Keratinocyte (primary cell): Measurements from ENCODE around the gene MYBPC2. TPM values are rescaled to one million over a fixed set of nuclear protein-coding genes. Genes with fewer than 3 reads are reported as not detected.

Experiments used
- DNase-seq: peaks from one replicate; pipeline ENCODE4 v3.0.0-alpha.2; 2011; ENCODE audit warnings: low read depth, missing footprints, low spot score
- FAIRE-seq: peaks from 2 replicates; lab custom pipeline; 2011; peaks lifted over from hg19 to GRCh38; lab: Jason Lieb, UNC
- H2AFZ ChIP-seq: 2 replicates; pipeline ENCODE4 v1.6.0; 2012; ENCODE audit warnings: low read length, control low read depth, inconsistent platforms; ENCODE audit not compliant: control insufficient read depth
- H3K27ac ChIP-seq: 2 replicates; pipeline ENCODE4 v1.5.1; 2011; ENCODE audit warnings: low read length; ENCODE audit not compliant: control insufficient read depth, insufficient read depth
- H3K27me3 ChIP-seq: 3 replicates; pipeline ENCODE4 v1.6.0; 2011; ENCODE audit warnings: low read length; ENCODE audit not compliant: control insufficient read depth, insufficient read depth; ENCODE audit errors: extremely low read depth
- H3K36me3 ChIP-seq, 2 experiments: 2 replicates in 1 of 2; 3 replicates in 1 of 2; pipeline ENCODE4 v1.5.1; 2011; ENCODE audit warnings: low read length in 2 of 2, mild to moderate bottlenecking in 1 of 2; ENCODE audit not compliant: control insufficient read depth in 2 of 2, insufficient read depth in 2 of 2; ENCODE audit errors: extremely low read depth in 1 of 2
- H3K4me1 ChIP-seq: 3 replicates; pipeline ENCODE4 v1.5.1; 2011; ENCODE audit warnings: low read length; ENCODE audit not compliant: control insufficient read depth, insufficient read depth; ENCODE audit errors: extremely low read depth
- H3K4me2 ChIP-seq: 3 replicates; pipeline ENCODE4 v1.6.0; 2011; ENCODE audit warnings: low read depth, low read length; ENCODE audit not compliant: control insufficient read depth, insufficient read depth; ENCODE audit errors: extremely low read depth
- H3K4me3 ChIP-seq, 3 experiments: fragments of 200-600 bp in 1 of 3; sonication (generic) in 1 of 3; 2 replicates in 2 of 3; 3 replicates in 1 of 3; pipeline ENCODE4 v1.5.1; 2011 to 2016; ENCODE audit warnings: low read length in 3 of 3, mild to moderate bottlenecking in 3 of 3, control low read depth in 2 of 3, inconsistent platforms in 1 of 3, low read depth in 1 of 3, mixed read lengths in 1 of 3, mixed run types in 1 of 3, moderate library complexity in 1 of 3; ENCODE audit not compliant: control insufficient read depth in 2 of 3, insufficient read depth in 2 of 3; ENCODE audit errors: extremely low read depth in 1 of 3
- H3K79me2 ChIP-seq: 2 replicates; pipeline ENCODE4 v1.6.0; 2012; ENCODE audit warnings: low read length; ENCODE audit not compliant: control insufficient read depth, insufficient read depth
- H3K9ac ChIP-seq: 3 replicates; pipeline ENCODE4 v1.6.0; 2011; ENCODE audit warnings: low read length; ENCODE audit not compliant: control insufficient read depth, insufficient read depth; ENCODE audit errors: extremely low read depth
- H3K9me1 ChIP-seq: 3 replicates; pipeline ENCODE4 v1.6.0; 2011; ENCODE audit warnings: low read length; ENCODE audit not compliant: control insufficient read depth, insufficient read depth; ENCODE audit errors: extremely low read depth
- H3K9me3 ChIP-seq: 2 replicates; pipeline ENCODE4 v1.5.1; 2012; ENCODE audit warnings: low read depth, low read length; ENCODE audit not compliant: control insufficient read depth
- H4K20me1 ChIP-seq: 3 replicates; pipeline ENCODE4 v1.6.0; 2011; ENCODE audit warnings: low read length; ENCODE audit not compliant: control insufficient read depth, insufficient read depth; ENCODE audit errors: extremely low read depth
- EZH2 ChIP-seq: IDR thresholded peaks from one replicate; pipeline ENCODE4 v1.6.1; 2012; ENCODE audit warnings: inconsistent platforms, mild to moderate bottlenecking, low read length, moderate library complexity
- dilution Hi-C: fragments of 300-500 bp; cut with MboI; formaldehyde crosslinking; loops from one replicate; pipeline ENCODE4 v1.7.0; 2020; ENCODE audit warnings: low sequenced_read_pairs; ENCODE audit not compliant: extremely low pct_ligation_motif_present
- polyA plus RNA-seq, 5 experiments: library from polyadenylated mRNA; depleted of rRNA in 3 of 5; stranded (reverse) in 3 of 5; stranded (forward) in 1 of 5; unstranded in 1 of 5; fragments of >200 nt; gene quantifications; 1 replicate in 1 of 5; 2 replicates in 3 of 5; 3 replicates in 1 of 5; pipeline versions ENCODE4 v1.2.1 to v1.2.3, GENCODE V29; 2011 to 2012; ENCODE audit warnings: missing spikeins in 2 of 5, low read depth in 1 of 5, low replicate concordance in 1 of 5
- TF ChIP-seq, protein P1 (sequence below), 3 experiments: IDR thresholded peaks in 1 of 3; conservative IDR thresholded peaks in 1 of 3; optimal IDR thresholded peaks in 1 of 3; 2 replicates in 2 of 3; 3 replicates in 1 of 3; pipeline versions ENCODE3 to v1.5.1; 2011; ENCODE audit warnings: low read length in 3 of 3, mild to moderate bottlenecking in 3 of 3, moderate library complexity in 2 of 3, control low read depth in 1 of 3, inconsistent platforms in 1 of 3; ENCODE audit not compliant: insufficient read depth in 2 of 3; ENCODE audit errors: extremely low read depth in 1 of 3

Gene MYBPC2
- polyA plus RNA-seq, 1 donor (not counting 4 experiments of a cell fraction or from before 2014, with no cell fraction given): not detected

DNA sequence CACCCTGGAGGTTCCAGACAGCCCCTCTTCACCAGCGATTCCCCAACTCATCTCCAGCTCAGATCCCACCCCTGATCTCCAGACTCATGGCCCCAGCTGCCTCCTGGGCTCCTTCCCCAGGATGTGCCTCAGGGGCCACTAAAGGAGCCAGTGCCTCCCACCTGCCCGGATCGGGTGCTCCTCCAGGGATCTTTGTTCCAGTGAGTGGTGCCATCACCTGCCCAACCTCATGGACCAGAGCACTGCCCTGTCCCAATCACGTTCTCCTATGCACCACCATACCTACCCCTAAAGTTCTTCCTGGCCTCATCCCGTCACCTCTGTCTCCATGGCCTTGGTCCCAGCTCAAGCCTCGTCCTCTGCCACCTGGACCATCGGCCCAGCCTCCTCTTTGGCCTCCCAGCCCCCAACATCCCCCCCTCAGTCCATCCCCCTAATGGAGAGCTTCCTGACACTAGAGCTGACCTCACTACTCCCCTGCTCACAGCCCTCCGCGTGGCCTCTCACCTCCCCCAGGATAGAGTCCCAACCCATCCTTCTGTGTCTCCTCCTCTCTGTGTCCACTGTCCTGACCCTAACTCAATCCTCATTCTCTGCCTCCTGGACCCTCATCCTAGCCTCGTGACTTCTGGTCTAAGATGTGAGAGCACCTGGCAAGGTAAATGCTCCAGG, 52.7 kb downstream of the MYBPC2 start:
- Histone ChIP-seq H3K36me3 (peaks cover 0 to 15% of the 10 kb centered on the region in 2 experiments), H3K9me1 (no peaks in the 10 kb centered on the region), H3K79me2 (no peaks in the 10 kb centered on the region), H3K4me1 (no peaks in the 10 kb centered on the region), H4K20me1 (no peaks in the 10 kb centered on the region), H3K9me3 (no peaks in the 10 kb centered on the region), H3K27ac (no peak overlapping the region), H3K4me2 (no peak overlapping the region), H3K4me3 (no peak overlapping the region), H2AFZ (no peak overlapping the region), H3K9ac (no peak overlapping the region), H3K27me3 (peaks cover 22% of the 10 kb centered on the region)
- dilution Hi-C loops: no loop called here
- TF ChIP-seq, protein P1, sequence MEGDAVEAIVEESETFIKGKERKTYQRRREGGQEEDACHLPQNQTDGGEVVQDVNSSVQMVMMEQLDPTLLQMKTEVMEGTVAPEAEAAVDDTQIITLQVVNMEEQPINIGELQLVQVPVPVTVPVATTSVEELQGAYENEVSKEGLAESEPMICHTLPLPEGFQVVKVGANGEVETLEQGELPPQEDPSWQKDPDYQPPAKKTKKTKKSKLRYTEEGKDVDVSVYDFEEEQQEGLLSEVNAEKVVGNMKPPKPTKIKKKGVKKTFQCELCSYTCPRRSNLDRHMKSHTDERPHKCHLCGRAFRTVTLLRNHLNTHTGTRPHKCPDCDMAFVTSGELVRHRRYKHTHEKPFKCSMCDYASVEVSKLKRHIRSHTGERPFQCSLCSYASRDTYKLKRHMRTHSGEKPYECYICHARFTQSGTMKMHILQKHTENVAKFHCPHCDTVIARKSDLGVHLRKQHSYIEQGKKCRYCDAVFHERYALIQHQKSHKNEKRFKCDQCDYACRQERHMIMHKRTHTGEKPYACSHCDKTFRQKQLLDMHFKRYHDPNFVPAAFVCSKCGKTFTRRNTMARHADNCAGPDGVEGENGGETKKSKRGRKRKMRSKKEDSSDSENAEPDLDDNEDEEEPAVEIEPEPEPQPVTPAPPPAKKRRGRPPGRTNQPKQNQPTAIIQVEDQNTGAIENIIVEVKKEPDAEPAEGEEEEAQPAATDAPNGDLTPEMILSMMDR (optimal IDR thresholded peaks at IDR 0.05 in 1 of 3, IDR thresholded peaks at IDR 0.05 in 1 of 3, conservative IDR thresholded peaks at IDR 0.05 in 1 of 3; ENCODE audit: extremely low read depth in 1 of 3, insufficient read depth in 2 of 3, low read length in 3 of 3): no peak
- no peak for TF ChIP-seq EZH2
- DNase-seq: no peak
- no peak for FAIRE-seq

DNA sequence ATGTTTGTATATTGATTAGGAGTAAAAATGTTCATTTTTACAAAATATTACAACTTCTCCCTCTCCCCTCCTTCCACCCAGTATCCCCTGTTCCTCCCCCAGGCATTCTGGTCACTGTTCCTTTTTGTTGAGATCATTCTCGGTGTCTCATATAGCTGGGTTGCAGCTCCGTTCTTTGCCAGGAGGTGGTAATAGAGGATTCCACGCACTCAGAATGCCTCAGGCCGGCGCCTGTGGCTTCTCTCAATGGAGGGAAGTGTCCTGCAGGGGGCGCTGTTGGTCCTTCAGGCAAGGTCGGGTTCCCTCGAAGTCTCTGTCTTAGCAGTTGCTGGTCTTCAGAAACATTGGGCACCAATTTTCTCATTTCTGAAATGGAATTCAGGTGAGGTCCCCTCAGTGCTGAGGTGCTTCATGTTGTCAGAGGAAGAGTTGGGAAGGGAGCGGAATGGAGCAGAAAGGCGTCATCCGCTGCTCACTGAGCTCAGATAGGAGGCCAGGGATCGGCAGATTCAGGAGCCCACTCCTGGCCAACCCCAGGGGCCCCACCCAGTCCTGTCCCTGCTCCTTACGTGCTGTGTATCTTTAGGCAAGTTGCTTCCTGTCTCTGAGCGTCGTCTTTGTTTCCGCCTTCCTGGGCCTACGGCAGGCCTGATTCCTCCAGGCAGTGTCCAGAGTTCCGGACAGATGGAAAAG, 54.3 kb downstream of the MYBPC2 start:
- DNase-seq: peak; percentile 32
- TF ChIP-seq EZH2: no peak
- TF ChIP-seq, protein P1 (optimal IDR thresholded peaks at IDR 0.05 in 1 of 3, IDR thresholded peaks at IDR 0.05 in 1 of 3, conservative IDR thresholded peaks at IDR 0.05 in 1 of 3; ENCODE audit: extremely low read depth in 1 of 3, insufficient read depth in 2 of 3, low read length in 3 of 3): peak; percentile 41 to 79 (median 69)
- Histone ChIP-seq H3K27ac (no peak overlapping the region), H3K9me1 (no peaks in the 10 kb centered on the region), H4K20me1 (no peaks in the 10 kb centered on the region), H3K4me2 (no peak overlapping the region), H3K36me3 (peaks cover 0 to 9% of the 10 kb centered on the region in 2 experiments), H3K27me3 (peaks cover 37% of the 10 kb centered on the region), H3K4me3 (no peak overlapping the region), H3K9ac (no peak overlapping the region), H3K9me3 (no peaks in the 10 kb centered on the region), H2AFZ (no peak overlapping the region), H3K79me2 (no peaks in the 10 kb centered on the region), H3K4me1 (no peaks in the 10 kb centered on the region)
- dilution Hi-C loops: no loop called here
- no peak for FAIRE-seq
